NOMO-1 (cell line): ENCODE results near the gene ACOT4.
"Not testable (repeated sequence)": the region's sequence is repeated elsewhere in the genome, so short reads cannot be mapped to it uniquely, and the experiment has no call there.

Experiments used
- DNase-seq, 2 experiments: peaks; one replicate each; lab custom pipeline; 2025; ENCODE audit not compliant: unreplicated experiment in 2 of 2; lab: John Stamatoyannopoulos, UW

The ACOT4 gene

GRCh38 chr14:73591690-73592449 lies at the start of gene ACOT4:
Gene ACOT4, plus strand, starts transcription at chr14:73591873. Its CDS starts 87 bp downstream, at chr14:73591960.
- peak; percentile 46 to 59 for DNase-seq

DNA sequence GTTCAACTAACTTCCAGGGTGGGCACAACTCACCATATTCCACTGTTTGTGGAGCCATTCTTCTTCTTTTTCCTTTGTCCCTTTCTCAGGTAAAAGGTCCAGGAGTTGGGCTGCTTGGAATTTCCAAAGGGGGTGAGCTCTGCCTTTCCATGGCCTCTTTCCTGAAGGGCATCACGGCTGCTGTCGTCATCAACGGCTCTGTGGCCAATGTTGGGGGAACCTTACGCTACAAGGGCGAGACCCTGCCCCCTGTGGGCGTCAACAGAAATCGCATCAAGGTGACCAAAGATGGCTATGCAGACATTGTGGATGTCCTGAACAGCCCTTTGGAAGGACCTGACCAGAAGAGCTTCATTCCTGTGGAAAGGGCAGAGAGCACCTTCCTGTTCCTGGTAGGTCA lies 48.7 kb upstream of the ACOT4 start:
- not testable (repeated sequence) for DNase-seq

- DNase-seq: not testable (repeated sequence)
Observed at GRCh38 chr14:73545353-73545752, 46.3 kb upstream of the ACOT4 start.

GRCh38 chr14:73549097-73549496 lies 42.6 kb upstream of the ACOT4 start:
- not testable (repeated sequence) for DNase-seq

GRCh38 chr14:73549889-73550524 lies 41.7 kb upstream of the ACOT4 start:
- DNase-seq: not testable (repeated sequence)

- no peak for DNase-seq
Observed at GRCh38 chr14:73553845-73554244, 37.8 kb upstream of the ACOT4 start.

- not testable (repeated sequence) for DNase-seq
Observed at GRCh38 chr14:73557201-73557600, 34.5 kb upstream of the ACOT4 start.

DNA sequence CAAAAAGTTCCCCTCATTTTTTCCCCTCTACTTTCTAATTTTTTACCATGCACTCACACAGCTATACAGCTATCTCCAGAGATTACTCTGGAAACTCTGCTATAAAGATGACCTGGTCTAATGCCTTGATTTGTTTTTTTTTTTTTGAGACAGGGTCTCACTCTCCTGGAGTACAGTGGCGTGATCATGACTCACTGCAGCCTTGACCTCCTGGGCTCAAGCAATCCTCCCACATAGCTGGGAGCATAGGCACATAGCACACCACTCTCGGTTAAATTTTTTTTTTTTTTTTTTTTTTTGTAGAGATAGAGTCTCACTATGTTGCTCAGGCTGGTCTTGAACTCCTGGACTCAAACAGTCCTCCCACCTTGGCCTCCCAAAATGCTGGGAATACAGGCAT lies 33.4 kb upstream of the ACOT4 start:
- DNase-seq: not testable (repeated sequence)

- not testable (repeated sequence) for DNase-seq
Observed at GRCh38 chr14:73562256-73562655, 29.4 kb upstream of the ACOT4 start.

GRCh38 chr14:73562696-73563095 lies 29.0 kb upstream of the ACOT4 start:
- DNase-seq: not testable (repeated sequence)

- DNase-seq: not testable (repeated sequence)
Observed at GRCh38 chr14:73566431-73566830, 25.2 kb upstream of the ACOT4 start.

DNA sequence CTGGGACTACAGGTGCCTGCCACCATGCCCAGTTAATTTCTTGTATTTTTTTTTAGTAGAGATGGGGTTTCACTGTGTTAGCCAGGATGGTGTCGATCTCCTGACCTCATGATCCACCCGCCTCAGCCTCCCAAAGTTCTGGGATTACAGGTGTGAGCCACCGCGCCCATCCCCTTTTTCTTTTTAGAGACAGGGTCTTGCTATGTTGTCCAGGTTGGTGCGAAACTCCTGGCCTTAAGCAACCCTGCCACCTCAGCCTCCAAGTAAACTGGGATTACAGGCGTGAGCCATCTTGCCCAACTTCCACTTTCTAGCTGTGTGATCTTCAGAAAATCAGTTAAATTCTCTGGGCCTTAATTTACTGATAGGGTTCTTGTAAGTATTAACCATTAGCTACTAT lies 24.7 kb upstream of the ACOT4 start:
- not testable (repeated sequence) for DNase-seq

DNA sequence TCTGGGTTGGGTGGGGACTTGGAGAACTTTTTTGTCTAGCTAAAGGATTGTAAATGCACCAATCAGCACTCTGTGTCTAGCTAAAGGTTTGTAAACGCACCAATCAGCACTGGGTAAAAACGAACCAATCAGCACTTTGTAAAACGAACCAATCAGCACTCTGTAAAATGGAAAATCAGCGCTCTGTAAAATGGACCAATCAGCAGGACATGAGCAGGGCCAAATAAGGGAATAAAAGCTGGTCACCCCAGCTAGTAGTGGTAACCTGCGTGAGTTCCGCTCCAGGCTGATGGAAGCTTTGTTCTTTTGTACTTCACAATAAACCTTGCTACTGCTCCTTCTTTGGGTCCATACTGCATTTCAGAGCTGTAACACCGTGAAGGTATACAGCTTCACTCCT lies 24.3 kb upstream of the ACOT4 start:
- DNase-seq: no peak

- DNase-seq: no peak
Observed at GRCh38 chr14:73567951-73568885, 23.5 kb upstream of the ACOT4 start.

- DNase-seq: not testable (repeated sequence)
Observed at GRCh38 chr14:73568886-73569184, 22.8 kb upstream of the ACOT4 start.

GRCh38 chr14:73569185-73569958 lies 22.3 kb upstream of the ACOT4 start, which contains the start of gene ACOT2:
Gene ACOT2, plus strand, starts transcription at chr14:73569213. Its CDS starts 28 bp downstream, at chr14:73569241.
- DNase-seq: peak; percentile 85 to 87

GRCh38 chr14:73570913-73571312 lies 20.8 kb upstream of the ACOT4 start:
- peak in 1 of 2 experiments; percentile 4 for DNase-seq

DNA sequence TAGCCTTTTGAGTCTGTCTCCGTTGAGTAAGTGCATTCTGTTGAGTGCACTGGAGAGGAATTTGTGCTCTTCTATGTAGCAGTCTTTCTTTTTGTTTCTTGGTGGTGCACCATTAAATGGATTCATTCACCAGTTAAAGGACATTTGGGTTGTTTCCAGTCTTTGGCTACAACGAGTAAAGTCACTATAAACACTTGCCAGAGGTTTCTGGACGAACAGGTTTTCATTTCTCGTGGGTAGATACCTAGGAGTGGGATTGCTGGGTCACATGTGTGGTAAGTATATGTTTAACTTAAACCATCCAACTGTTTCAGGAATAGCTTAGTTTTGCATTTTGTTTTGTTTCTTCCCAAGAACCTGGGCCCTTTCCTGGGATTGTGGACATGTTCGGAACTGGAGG lies 18.6 kb upstream of the ACOT4 start:
- DNase-seq: not testable (repeated sequence)

DNA sequence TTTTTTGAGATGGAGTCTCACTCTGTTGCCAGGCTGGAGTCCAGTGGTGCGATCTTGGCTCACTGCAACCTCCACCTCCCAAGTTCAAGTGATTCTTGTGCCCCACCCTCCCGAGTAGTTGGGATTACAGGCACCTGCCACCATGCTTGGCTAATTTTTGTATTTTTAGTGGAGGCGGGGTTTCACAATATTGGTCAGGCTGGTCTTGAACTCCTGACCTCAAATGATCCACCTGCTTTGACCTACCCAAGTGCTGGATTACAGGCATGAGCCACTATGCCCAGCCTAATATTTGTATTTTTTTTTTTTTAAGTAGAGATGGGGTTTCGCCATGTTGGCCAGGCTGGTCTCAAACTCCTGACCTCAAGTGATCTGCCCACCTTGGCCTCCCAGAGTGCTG lies 17.9 kb upstream of the ACOT4 start:
- not testable (repeated sequence) for DNase-seq

- DNase-seq: not testable (repeated sequence)
Observed at GRCh38 chr14:73574251-73574650, 17.4 kb upstream of the ACOT4 start.
